Measurements from ENCODE around the gene NFX1. TPM values are rescaled to one million over a fixed set of nuclear protein-coding genes. Genes with fewer than 3 reads are reported as not detected.
A peak's percentile ranks its signal among the peaks of the same experiment; 100 is the strongest.
"Not testable (repeated sequence)": the region's sequence is repeated elsewhere in the genome, so short reads cannot be mapped to it uniquely, and the experiment has no call there.

The NFX1 gene
- total and polyA plus RNA-seq, 9 donors, result 18.5 to 44.5 (median 34.3) TPM

DNA sequence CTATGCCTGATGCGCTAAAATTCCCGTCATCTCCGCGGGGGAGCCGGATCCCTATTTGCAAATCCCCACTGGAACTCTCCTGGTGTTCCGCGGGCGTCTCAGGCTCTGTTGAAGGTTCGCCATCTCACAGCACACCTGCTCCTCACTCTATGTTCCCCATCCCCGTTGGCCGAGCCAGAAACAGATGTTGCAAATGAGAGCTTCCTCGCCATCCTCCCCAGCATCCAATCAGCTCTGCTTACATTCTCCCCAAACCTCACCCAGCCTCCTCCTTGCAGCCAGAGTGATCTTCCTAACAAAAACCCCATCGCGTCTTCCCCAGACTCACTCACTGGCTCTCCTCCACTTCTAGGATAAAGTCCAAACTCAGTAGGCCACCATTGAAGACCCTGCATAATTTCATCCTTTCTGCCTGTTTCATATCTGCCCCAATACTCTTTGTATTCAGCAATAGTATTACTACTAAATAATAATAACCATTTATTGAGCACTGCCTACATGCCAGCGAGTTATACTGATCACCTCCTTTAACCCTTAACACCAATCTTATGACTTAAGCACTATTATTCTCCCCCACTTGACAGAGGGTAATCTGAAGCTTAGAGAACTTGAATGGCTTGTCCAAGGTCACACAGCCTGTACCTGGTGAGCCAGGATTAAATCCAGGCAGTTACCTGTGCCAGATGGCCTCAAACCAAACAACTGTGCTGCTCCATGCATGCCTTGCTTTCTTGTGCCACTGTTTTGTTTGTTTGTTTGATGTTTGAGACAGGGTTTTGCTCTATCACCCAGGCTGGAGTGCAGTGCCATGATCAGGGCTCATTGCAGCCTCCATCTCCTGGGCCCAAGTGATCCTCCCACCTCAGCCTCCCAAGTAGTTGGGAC, 98.0 kb downstream of the NFX1 start:
- peak in 1 of 5 donors; percentile 57 for DNase-seq
- TF ChIP-seq POLR2A (IDR thresholded peaks at IDR 0.05), result no peak
- TF ChIP-seq CTCF (IDR thresholded peaks at IDR 0.05), result no peak
- no peak for TF ChIP-seq EP300 (IDR thresholded peaks at IDR 0.05)
- H3K27me3 ChIP-seq, result no peaks in the 10 kb centered on the region
- no peaks in the 10 kb centered on the region for H3K9me3 ChIP-seq
- no peaks in the 10 kb centered on the region for H3K36me3 ChIP-seq
- no peak overlapping the region for H3K27ac ChIP-seq
- H3K4me1 ChIP-seq (ENCODE audit: insufficient read depth), result peaks cover 20% of the 10 kb centered on the region
- no peak overlapping the region for H3K4me3 ChIP-seq
- WGBS, 3 donors, result 44 to 48% (median 45%) methylated on average over 15 of the region's 15 CpGs
- intact Hi-C loops (cut with DNase I), result no loop called here

DNA sequence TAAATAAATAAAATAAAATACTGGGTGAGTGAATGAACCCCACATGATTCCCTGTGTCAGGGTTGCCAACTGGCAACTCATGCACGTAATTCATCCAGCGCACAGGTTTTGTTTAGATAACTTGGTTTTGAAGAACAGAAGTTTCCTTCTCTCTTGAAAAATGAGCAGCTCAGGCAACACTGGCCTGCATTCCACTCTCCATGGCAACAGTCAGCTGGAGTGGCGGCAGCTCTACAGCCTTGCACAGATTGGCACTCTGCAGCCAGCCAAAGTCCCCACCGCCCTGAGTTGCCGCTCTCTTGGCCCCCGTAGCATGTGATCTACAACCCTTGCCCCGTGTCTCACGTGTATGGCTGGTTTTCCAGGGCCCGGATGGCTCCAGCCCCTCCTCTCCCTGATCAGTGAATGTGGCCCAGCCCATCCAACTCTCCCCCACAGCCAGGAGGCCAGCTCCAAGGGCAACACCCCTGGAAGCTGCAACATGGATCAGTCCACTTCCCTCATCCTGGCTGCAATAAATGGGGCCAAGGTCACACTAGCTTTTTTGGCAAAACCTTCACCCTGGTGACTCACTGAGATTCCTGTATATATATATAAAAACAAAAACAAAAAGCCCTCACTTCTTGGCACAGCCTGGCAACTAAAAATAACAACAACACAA, 100.9 kb downstream of the NFX1 start:
- 0 to 2% (median 1%) methylated on average over 9 of the region's 9 CpGs for WGBS, 3 donors
- H3K27me3 ChIP-seq; intact Hi-C loops (cut with DNase I); H3K4me3 ChIP-seq; H3K36me3 ChIP-seq; H3K9me3 ChIP-seq: not testable (repeated sequence)
- Histone ChIP-seq H3K4me1 (ENCODE audit: insufficient read depth) (peaks cover 24% of the 10 kb centered on the region), H3K27ac (peak overlapping the region in 1 of 2 donors; percentile 68)
- DNase-seq, result peak; percentile 82 to 90 (median 83)

DNA sequence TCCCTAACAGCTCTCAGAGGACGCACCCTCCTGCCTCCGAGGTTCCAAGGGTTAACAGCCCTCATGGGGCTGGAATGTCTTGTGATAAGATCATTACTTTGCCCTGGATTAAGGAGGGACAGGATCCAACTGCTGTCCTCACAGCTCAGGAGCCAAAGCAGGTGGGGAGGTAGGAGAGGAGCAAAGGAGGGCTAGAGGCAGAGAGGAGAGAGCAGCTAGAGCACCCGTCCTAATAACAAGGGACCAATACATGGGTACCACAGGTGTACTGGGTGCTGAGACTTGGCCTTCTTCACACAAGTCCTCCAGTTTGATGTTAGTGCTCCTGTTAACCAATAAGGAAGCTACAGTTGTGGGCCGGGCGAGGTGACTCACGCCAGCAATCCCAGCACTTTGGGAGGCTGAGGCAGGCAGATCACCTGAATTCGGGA, 102.3 kb downstream of the NFX1 start:
- H3K4me1 ChIP-seq (ENCODE audit: insufficient read depth), result peaks cover 22% of the 10 kb centered on the region
- H3K4me3 ChIP-seq; DNase-seq; intact Hi-C loops (cut with DNase I); H3K27me3 ChIP-seq; H3K9me3 ChIP-seq; H3K36me3 ChIP-seq: not testable (repeated sequence)
- WGBS, 3 donors, result 65 to 77% (median 74%) methylated on average over 7 of the region's 7 CpGs
- peak overlapping the region in 1 of 2 donors; percentile 68 for H3K27ac ChIP-seq

GRCh38 chr9:33393581-33393980, 103.3 kb downstream of the NFX1 start:
- no peaks in the 10 kb centered on the region for H3K27me3 ChIP-seq
- peak overlapping the region in 1 of 2 donors; percentile 68 for H3K27ac ChIP-seq
- H3K36me3 ChIP-seq, result no peaks in the 10 kb centered on the region
- intact Hi-C loops (cut with DNase I), result no loop called here
- DNase-seq, result peak in 4 of 5 donors; percentile 42 to 61 (median 56)
- no peaks in the 10 kb centered on the region for H3K9me3 ChIP-seq
- TF ChIP-seq EP300 (IDR thresholded peaks at IDR 0.05) (no peak), CTCF (IDR thresholded peaks at IDR 0.05) (no peak), POLR2A (IDR thresholded peaks at IDR 0.05) (no peak)
- 19 to 33% (median 23%) methylated on average over 11 of the region's 11 CpGs for WGBS, 3 donors
- no peak overlapping the region for H3K4me3 ChIP-seq
- peaks cover 20% of the 10 kb centered on the region for H3K4me1 ChIP-seq (ENCODE audit: insufficient read depth)

DNA sequence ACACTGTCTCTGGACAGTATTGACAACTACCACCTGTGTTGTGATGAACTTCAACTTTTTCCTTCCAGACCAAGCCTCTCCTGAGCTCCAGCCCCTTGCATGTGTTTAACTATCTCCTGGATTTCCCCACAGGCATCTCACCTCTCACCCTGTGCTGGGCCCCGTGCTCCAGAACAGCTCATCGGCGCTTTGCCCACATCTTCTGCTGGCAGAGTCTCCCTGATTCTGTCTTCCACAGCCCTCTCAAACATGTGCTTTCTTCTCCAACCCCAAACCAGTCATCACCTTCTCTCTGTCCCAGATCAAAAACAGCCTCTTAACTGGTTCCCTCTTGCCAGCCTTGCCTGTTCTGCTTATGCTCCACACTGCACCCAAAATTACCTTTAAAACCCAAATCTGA, 103.7 kb downstream of the NFX1 start:
- intact Hi-C loops (cut with DNase I); H3K4me3 ChIP-seq; H3K36me3 ChIP-seq; DNase-seq; H3K9me3 ChIP-seq; H3K27me3 ChIP-seq: not testable (repeated sequence)
- 22 to 45% (median 33%) methylated on average over 3 of the region's 3 CpGs for WGBS, 3 donors
- H3K27ac ChIP-seq, result peak overlapping the region in 1 of 2 donors; percentile 68
- H3K4me1 ChIP-seq (ENCODE audit: insufficient read depth), result peaks cover 20% of the 10 kb centered on the region

- H3K27ac ChIP-seq; H3K27me3 ChIP-seq; intact Hi-C loops (cut with DNase I); H3K9me3 ChIP-seq; H3K4me3 ChIP-seq; H3K36me3 ChIP-seq; DNase-seq: not testable (repeated sequence)
- 89 to 91% (median 91%) methylated on average over 15 of the region's 15 CpGs for WGBS, 3 donors
- H3K4me1 ChIP-seq (ENCODE audit: insufficient read depth), result peaks cover 22% of the 10 kb centered on the region
Measured at GRCh38 chr9:33395159-33395879, 105.0 kb downstream of the NFX1 start.

DNA sequence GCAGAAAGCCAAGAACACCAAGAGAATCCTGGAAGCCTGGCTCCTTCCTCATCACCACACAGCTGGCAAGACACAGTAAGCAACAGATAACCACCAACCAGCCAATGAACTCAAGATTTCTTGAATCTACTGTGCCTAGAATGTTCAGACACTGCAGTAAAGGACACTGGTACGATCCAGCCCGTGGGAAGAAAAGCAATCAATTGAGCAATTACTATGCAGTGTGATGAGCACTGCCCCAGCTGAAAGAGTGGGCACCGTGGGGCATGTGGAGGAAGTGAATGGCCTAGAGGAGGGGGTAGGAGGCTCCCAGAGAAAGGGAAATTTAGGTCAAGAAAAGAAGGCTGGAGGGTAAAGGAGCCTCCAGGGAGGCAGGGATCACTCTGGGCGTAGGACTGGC, 107.5 kb downstream of the NFX1 start:
- 71 to 95% (median 75%) methylated on average over 3 of the region's 4 CpGs for WGBS, 3 donors
- H3K4me1 ChIP-seq (ENCODE audit: insufficient read depth), result peaks cover 17% of the 10 kb centered on the region
- H3K27ac ChIP-seq; H3K36me3 ChIP-seq; intact Hi-C loops (cut with DNase I); DNase-seq; H3K9me3 ChIP-seq; H3K27me3 ChIP-seq; H3K4me3 ChIP-seq: not testable (repeated sequence)

DNA sequence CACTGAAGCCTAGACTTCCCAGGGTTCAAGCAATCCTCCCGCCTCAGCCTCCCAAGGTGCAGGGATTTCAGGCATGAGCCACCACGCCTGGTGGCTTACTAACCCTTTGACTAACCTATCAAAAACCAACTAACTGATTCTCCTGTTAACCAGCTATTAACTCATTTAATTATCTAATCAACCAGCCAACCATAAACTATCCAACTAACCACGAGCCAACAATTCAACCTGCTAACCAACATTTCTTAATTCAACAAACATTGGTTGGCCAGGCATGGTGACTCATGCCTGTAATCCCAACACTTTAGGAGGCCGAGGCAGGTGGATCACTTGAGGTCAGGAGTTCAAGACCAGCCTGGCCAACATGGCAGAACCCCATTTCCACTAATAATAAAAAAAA, 108.7 kb downstream of the NFX1 start:
- H3K27me3 ChIP-seq; intact Hi-C loops (cut with DNase I); H3K27ac ChIP-seq; H3K36me3 ChIP-seq; H3K4me1 ChIP-seq (ENCODE audit: insufficient read depth); H3K4me3 ChIP-seq; H3K9me3 ChIP-seq; DNase-seq: not testable (repeated sequence)
- WGBS, 3 donors, result 88 to 92% (median 88%) methylated on average over 4 of the region's 4 CpGs

- intact Hi-C loops (cut with DNase I), result not testable (repeated sequence)
Measured at GRCh38 chr9:33401809-33402208, 111.5 kb downstream of the NFX1 start.

More at GRCh38 chr9:33401809-33402208, 111.5 kb downstream of the NFX1 start:
- not testable (repeated sequence) for H3K9me3 ChIP-seq; H3K4me3 ChIP-seq; H3K36me3 ChIP-seq; H3K27me3 ChIP-seq; H3K4me1 ChIP-seq (ENCODE audit: insufficient read depth); DNase-seq
- WGBS, 3 donors, result 22 to 53% (median 46%) methylated on average over 9 to 10 of the region's 10 CpGs
- H3K27ac ChIP-seq, result peak overlapping the region in 1 of 2 donors; percentile 21
